Measurements from ENCODE around the gene OR4L1. TPM values are rescaled to one million over a fixed set of nuclear protein-coding genes. Genes with fewer than 3 reads are reported as not detected.

Gene OR4L1
- total and polyA plus RNA-seq, 4 donors, result not detected

DNA sequence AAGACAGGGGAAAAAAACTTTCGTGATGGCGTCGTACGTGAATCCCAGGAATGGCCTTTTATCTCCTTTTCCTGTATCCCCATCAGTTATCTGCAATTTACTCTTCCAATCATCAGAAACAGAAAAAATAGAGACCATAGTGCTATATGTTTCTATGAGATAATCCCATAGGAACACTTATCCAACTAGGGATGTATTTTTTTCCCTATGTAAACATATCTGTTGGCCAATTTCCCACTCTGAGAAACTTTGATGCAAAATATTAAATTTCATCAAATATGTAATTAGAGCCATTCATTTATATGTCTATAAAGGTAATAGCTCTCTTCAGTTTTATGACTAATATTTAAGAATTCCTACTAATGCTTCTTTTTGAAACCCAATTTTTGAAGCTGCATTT is 23.9 kb upstream of the OR4L1 start, which contains the start of gene OR4K13:
OR4K13 (minus strand) TSS at position 101 of the 400 bp plus-strand sequence. CDS start 1,280 bp downstream, outside the sequence.
- DNase-seq (ENCODE audit: low spot score), result no peak
- no peak within 1 kb of the TSS for H3K9ac ChIP-seq (ENCODE audit: low read depth in 1 of 2, low read length in 2 of 2)
- no peak for TF ChIP-seq HNF4G (IDR thresholded peaks at IDR 0.05)
- no peak for TF ChIP-seq GABPA (IDR thresholded peaks at IDR 0.05 in 1 of 2, conservative IDR thresholded peaks at IDR 0.05 in 1 of 2)
- TF ChIP-seq NR2F2 (IDR thresholded peaks at IDR 0.05), result no peak
- TF ChIP-seq, protein P1, sequence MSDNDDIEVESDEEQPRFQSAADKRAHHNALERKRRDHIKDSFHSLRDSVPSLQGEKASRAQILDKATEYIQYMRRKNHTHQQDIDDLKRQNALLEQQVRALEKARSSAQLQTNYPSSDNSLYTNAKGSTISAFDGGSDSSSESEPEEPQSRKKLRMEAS (IDR thresholded peaks at IDR 0.05), result no peak
- no peak for TF ChIP-seq JUND (IDR thresholded peaks at IDR 0.05)
- TF ChIP-seq SP1 (IDR thresholded peaks at IDR 0.05), result no peak
- no peak within 1 kb of the TSS for H3K4me3 ChIP-seq (ENCODE audit: low read depth in 1 of 3, low read length in 3 of 3)
- WGBS, result 86% methylated on average over 4 of the region's 4 CpGs
- no peaks in the 10 kb centered on the region for H3K4me1 ChIP-seq (ENCODE audit: control insufficient read depth in 4 of 4, insufficient read depth in 4 of 4, low read length in 3 of 4)
- H3K36me3 ChIP-seq (ENCODE audit: control insufficient read depth in 4 of 4, insufficient read depth in 3 of 4, low read depth in 1 of 4, low read length in 3 of 4), result no peaks in the 10 kb centered on the region
- H3K9me3 ChIP-seq (ENCODE audit: control insufficient read depth in 4 of 4, low read length in 3 of 4), result no peaks in the 10 kb centered on the region
- no peaks in the 10 kb centered on the region for H3K27me3 ChIP-seq (ENCODE audit: control insufficient read depth in 4 of 4, insufficient read depth in 4 of 4, low read length in 3 of 4)
- H3K27ac ChIP-seq (ENCODE audit: low read depth in 1 of 2, low read length in 2 of 2), result no peak within 1 kb of the TSS

DNA sequence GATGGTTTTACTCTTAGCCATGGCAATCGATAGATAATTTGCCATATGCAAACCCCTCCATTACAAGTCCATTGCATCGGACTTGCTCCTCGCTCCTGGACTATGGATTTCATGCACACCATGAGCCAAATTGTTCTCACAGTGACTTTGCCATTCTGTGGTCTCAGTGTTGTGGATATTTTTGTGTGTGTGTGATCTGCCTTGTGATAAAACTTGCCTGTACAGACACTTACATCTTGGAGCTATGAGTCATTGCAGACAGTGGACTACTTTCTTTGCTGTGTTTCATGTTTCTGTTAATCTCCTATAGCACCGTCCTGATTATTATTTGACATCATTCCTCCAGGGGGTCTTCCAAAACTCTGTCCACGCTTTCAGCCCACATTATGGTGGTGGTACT is 15.6 kb upstream of the OR4L1 start:
- TF ChIP-seq, protein P1 (IDR thresholded peaks at IDR 0.05), result no peak
- no peak for TF ChIP-seq RAD21 (IDR thresholded peaks at IDR 0.05)
- TF ChIP-seq, protein P2, sequence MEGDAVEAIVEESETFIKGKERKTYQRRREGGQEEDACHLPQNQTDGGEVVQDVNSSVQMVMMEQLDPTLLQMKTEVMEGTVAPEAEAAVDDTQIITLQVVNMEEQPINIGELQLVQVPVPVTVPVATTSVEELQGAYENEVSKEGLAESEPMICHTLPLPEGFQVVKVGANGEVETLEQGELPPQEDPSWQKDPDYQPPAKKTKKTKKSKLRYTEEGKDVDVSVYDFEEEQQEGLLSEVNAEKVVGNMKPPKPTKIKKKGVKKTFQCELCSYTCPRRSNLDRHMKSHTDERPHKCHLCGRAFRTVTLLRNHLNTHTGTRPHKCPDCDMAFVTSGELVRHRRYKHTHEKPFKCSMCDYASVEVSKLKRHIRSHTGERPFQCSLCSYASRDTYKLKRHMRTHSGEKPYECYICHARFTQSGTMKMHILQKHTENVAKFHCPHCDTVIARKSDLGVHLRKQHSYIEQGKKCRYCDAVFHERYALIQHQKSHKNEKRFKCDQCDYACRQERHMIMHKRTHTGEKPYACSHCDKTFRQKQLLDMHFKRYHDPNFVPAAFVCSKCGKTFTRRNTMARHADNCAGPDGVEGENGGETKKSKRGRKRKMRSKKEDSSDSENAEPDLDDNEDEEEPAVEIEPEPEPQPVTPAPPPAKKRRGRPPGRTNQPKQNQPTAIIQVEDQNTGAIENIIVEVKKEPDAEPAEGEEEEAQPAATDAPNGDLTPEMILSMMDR (IDR thresholded peaks at IDR 0.05; ENCODE audit: low read depth, low read length, missing input control), result no peak
- no peak for TF ChIP-seq FOXA2 (IDR thresholded peaks at IDR 0.05)
- Histone ChIP-seq H3K27me3 (ENCODE audit: control insufficient read depth in 4 of 4, insufficient read depth in 4 of 4, low read length in 3 of 4) (no peaks in the 10 kb centered on the region), H3K9ac (ENCODE audit: low read depth in 1 of 2, low read length in 2 of 2) (no peak overlapping the region), H3K4me3 (ENCODE audit: low read depth in 1 of 3, low read length in 3 of 3) (no peak overlapping the region), H3K36me3 (ENCODE audit: control insufficient read depth in 4 of 4, insufficient read depth in 3 of 4, low read depth in 1 of 4, low read length in 3 of 4) (no peaks in the 10 kb centered on the region), H3K9me3 (ENCODE audit: control insufficient read depth in 4 of 4, low read length in 3 of 4) (no peaks in the 10 kb centered on the region), H3K27ac (ENCODE audit: low read depth in 1 of 2, low read length in 2 of 2) (no peak overlapping the region), H3K4me1 (ENCODE audit: control insufficient read depth in 4 of 4, insufficient read depth in 4 of 4, low read length in 3 of 4) (no peaks in the 10 kb centered on the region)
- no peak for DNase-seq (ENCODE audit: low spot score)
- 58% methylated on average over 5 of the region's 5 CpGs for WGBS

DNA sequence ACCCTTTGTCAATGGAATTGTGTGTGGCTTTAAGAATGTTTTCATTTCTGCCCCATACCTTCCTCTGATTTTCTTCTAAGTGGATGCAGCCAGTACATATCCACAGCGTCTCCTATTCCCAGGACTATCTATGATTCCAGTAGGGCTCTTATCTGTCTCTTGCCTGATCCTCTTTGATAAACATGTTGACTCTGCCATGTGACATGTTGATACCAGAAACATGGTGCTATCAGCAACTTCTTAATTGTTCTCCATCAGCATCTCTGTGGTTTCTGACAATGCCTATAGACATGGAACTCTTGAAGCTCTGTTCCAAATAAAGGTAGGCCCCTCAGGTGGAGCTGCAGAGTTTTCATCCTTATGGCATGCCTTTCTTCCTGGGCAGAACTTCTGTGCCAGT is 11.6 kb upstream of the OR4L1 start:
- no peak for TF ChIP-seq TAF1 (conservative IDR thresholded peaks at IDR 0.05)
- 46% methylated on average over 1 of the region's 1 CpG for WGBS
- no peak for DNase-seq (ENCODE audit: low spot score)
- Histone ChIP-seq H3K9ac (ENCODE audit: low read depth in 1 of 2, low read length in 2 of 2) (no peak overlapping the region), H3K36me3 (ENCODE audit: control insufficient read depth in 4 of 4, insufficient read depth in 3 of 4, low read depth in 1 of 4, low read length in 3 of 4) (no peaks in the 10 kb centered on the region), H3K4me3 (ENCODE audit: low read depth in 1 of 3, low read length in 3 of 3) (no peak overlapping the region), H3K27me3 (ENCODE audit: control insufficient read depth in 4 of 4, insufficient read depth in 4 of 4, low read length in 3 of 4) (no peaks in the 10 kb centered on the region), H3K9me3 (ENCODE audit: control insufficient read depth in 4 of 4, low read length in 3 of 4) (no peaks in the 10 kb centered on the region), H3K4me1 (ENCODE audit: control insufficient read depth in 4 of 4, insufficient read depth in 4 of 4, low read length in 3 of 4) (no peaks in the 10 kb centered on the region), H3K27ac (ENCODE audit: low read depth in 1 of 2, low read length in 2 of 2) (no peak overlapping the region)

DNA sequence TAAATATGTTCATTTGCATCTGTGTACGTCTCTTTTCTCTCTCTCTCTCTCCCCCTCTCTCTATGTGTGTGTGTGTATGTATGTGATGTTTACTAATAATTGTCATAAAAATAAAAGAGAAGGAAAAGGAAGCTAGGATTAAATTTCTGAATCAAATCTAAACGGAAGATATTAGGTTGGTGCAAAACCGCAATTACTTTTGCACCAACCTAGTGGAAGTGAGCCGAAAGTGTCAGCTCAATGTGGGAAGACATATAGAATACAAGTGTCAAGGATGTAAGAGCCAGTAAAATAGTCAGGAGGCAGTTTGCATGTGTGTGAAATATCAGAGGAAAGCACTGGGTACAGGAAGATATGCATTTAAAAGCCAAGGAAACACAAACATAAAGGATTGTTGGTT is 32.2 kb downstream of the OR4L1 start:
- no peaks in the 10 kb centered on the region for H3K36me3 ChIP-seq (ENCODE audit: control insufficient read depth in 4 of 4, insufficient read depth in 3 of 4, low read depth in 1 of 4, low read length in 3 of 4)
- DNase-seq (ENCODE audit: low spot score), result no peak
- H3K4me3 ChIP-seq (ENCODE audit: low read depth in 1 of 3, low read length in 3 of 3), result no peak overlapping the region
- no peaks in the 10 kb centered on the region for H3K27me3 ChIP-seq (ENCODE audit: control insufficient read depth in 4 of 4, insufficient read depth in 4 of 4, low read length in 3 of 4)
- 25% methylated on average over 4 of the region's 4 CpGs for WGBS
- no peak overlapping the region for H3K9ac ChIP-seq (ENCODE audit: low read depth in 1 of 2, low read length in 2 of 2)
- no peak overlapping the region for H3K27ac ChIP-seq (ENCODE audit: low read depth in 1 of 2, low read length in 2 of 2)
- no peaks in the 10 kb centered on the region for H3K4me1 ChIP-seq (ENCODE audit: control insufficient read depth in 4 of 4, insufficient read depth in 4 of 4, low read length in 3 of 4)
- H3K9me3 ChIP-seq (ENCODE audit: control insufficient read depth in 4 of 4, low read length in 3 of 4), result no peaks in the 10 kb centered on the region
- no peak for TF ChIP-seq TAF1 (conservative IDR thresholded peaks at IDR 0.05)
- no peak for TF ChIP-seq RAD21 (IDR thresholded peaks at IDR 0.05)
- no peak for TF ChIP-seq HNF4A (conservative IDR thresholded peaks at IDR 0.05)
- no peak for TF ChIP-seq FOXA1 (IDR thresholded peaks at IDR 0.05)
- TF ChIP-seq HNF4G (IDR thresholded peaks at IDR 0.05), result no peak
- no peak for TF ChIP-seq YY1 (IDR thresholded peaks at IDR 0.05)
- TF ChIP-seq, protein P3, sequence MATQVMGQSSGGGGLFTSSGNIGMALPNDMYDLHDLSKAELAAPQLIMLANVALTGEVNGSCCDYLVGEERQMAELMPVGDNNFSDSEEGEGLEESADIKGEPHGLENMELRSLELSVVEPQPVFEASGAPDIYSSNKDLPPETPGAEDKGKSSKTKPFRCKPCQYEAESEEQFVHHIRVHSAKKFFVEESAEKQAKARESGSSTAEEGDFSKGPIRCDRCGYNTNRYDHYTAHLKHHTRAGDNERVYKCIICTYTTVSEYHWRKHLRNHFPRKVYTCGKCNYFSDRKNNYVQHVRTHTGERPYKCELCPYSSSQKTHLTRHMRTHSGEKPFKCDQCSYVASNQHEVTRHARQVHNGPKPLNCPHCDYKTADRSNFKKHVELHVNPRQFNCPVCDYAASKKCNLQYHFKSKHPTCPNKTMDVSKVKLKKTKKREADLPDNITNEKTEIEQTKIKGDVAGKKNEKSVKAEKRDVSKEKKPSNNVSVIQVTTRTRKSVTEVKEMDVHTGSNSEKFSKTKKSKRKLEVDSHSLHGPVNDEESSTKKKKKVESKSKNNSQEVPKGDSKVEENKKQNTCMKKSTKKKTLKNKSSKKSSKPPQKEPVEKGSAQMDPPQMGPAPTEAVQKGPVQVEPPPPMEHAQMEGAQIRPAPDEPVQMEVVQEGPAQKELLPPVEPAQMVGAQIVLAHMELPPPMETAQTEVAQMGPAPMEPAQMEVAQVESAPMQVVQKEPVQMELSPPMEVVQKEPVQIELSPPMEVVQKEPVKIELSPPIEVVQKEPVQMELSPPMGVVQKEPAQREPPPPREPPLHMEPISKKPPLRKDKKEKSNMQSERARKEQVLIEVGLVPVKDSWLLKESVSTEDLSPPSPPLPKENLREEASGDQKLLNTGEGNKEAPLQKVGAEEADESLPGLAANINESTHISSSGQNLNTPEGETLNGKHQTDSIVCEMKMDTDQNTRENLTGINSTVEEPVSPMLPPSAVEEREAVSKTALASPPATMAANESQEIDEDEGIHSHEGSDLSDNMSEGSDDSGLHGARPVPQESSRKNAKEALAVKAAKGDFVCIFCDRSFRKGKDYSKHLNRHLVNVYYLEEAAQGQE (IDR thresholded peaks at IDR 0.05), result no peak
- TF ChIP-seq NR2F2 (IDR thresholded peaks at IDR 0.05), result no peak
- no peak for TF ChIP-seq GABPA (IDR thresholded peaks at IDR 0.05 in 1 of 2, conservative IDR thresholded peaks at IDR 0.05 in 1 of 2)
- TF ChIP-seq, protein P4, sequence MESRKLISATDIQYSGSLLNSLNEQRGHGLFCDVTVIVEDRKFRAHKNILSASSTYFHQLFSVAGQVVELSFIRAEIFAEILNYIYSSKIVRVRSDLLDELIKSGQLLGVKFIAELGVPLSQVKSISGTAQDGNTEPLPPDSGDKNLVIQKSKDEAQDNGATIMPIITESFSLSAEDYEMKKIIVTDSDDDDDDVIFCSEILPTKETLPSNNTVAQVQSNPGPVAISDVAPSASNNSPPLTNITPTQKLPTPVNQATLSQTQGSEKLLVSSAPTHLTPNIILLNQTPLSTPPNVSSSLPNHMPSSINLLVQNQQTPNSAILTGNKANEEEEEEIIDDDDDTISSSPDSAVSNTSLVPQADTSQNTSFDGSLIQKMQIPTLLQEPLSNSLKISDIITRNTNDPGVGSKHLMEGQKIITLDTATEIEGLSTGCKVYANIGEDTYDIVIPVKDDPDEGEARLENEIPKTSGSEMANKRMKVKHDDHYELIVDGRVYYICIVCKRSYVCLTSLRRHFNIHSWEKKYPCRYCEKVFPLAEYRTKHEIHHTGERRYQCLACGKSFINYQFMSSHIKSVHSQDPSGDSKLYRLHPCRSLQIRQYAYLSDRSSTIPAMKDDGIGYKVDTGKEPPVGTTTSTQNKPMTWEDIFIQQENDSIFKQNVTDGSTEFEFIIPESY (IDR thresholded peaks at IDR 0.05), result no peak
- TF ChIP-seq SP1 (IDR thresholded peaks at IDR 0.05), result no peak
- TF ChIP-seq EGR1 (IDR thresholded peaks at IDR 0.05; ENCODE audit: low read depth in 2 of 2), result no peak

All from liver (tissue), 9 donors.